WERI-Rb-1 (cell line): ENCODE data around the gene COMTD1.
"Not testable (repeated sequence)": the region's sequence is repeated elsewhere in the genome, so short reads cannot be mapped to it uniquely, and the experiment has no call there.

Experiments used
- DNase-seq: peaks from one replicate; pipeline ENCODE4 v3.0.0-alpha.2; 2020
- H3K27ac ChIP-seq: fragments of 250-450 bp; sonication (Bioruptor Pico); 2 replicates; pipeline ENCODE4 v1.5.1; 2020; ENCODE audit warnings: mild to moderate bottlenecking, moderate library complexity
- H3K27me3 ChIP-seq: fragments of 250-450 bp; sonication (Bioruptor Pico); 2 replicates; pipeline ENCODE4 v1.5.1; 2021; ENCODE audit warnings: mild to moderate bottlenecking, low read depth, moderate library complexity; ENCODE audit not compliant: insufficient read depth, severe bottlenecking
- H3K36me3 ChIP-seq: fragments of 250-450 bp; sonication (Bioruptor Pico); 2 replicates; pipeline ENCODE4 v1.5.1; 2020; ENCODE audit warnings: mild to moderate bottlenecking, moderate library complexity
- H3K4me3 ChIP-seq: 2 replicates; pipeline ENCODE4 v1.5.1; 2011; ENCODE audit warnings: low read depth, mild to moderate bottlenecking, control low read depth, low read length
- H3K9me3 ChIP-seq: fragments of 250-450 bp; sonication (Bioruptor Pico); 2 replicates; pipeline ENCODE4 v1.5.1; 2021; ENCODE audit warnings: mild to moderate bottlenecking, moderate library complexity; ENCODE audit not compliant: severe bottlenecking
- CTCF ChIP-seq: IDR thresholded peaks from 2 replicates; pipeline ENCODE4 v1.5.1; 2011; ENCODE audit warnings: low read depth, mild to moderate bottlenecking, control low read depth, inconsistent platforms, low read length

COMTD1 gene

DNA sequence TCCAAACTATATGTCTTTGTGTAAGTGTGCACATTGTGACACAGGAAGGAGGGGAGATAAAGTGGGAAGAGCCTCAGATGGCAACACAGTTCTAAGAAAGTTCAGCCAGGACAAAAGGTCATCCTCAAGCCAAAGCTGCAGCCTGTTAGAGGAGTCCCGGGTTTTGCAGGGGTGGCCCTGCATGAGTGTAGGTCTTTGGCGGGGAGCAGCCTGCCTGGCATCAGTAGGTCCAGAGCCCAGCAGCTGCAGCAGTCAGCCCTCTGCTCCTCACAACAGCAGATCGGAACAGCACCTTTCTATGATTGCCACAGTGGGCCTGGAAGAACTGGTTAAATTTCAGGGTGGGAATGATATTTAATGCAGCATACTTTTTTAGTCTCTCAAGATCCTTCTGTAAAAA, 38.7 kb downstream of the COMTD1 start:
- Histone ChIP-seq H3K27ac (no peak overlapping the region), H3K36me3 (no peaks in the 10 kb centered on the region), H3K27me3 (no peaks in the 10 kb centered on the region), H3K9me3 (no peaks in the 10 kb centered on the region), H3K4me3 (no peak overlapping the region)
- no peak for DNase-seq
- no peak for TF ChIP-seq CTCF

GRCh38 chr10:75195035-75195763, 40.6 kb downstream of the COMTD1 start:
- H3K9me3 ChIP-seq: no peaks in the 10 kb centered on the region
- no peak overlapping the region for H3K27ac ChIP-seq
- no peaks in the 10 kb centered on the region for H3K36me3 ChIP-seq
- no peak overlapping the region for H3K4me3 ChIP-seq
- TF ChIP-seq CTCF: no peak
- DNase-seq: no peak
- H3K27me3 ChIP-seq: no peaks in the 10 kb centered on the region

DNA sequence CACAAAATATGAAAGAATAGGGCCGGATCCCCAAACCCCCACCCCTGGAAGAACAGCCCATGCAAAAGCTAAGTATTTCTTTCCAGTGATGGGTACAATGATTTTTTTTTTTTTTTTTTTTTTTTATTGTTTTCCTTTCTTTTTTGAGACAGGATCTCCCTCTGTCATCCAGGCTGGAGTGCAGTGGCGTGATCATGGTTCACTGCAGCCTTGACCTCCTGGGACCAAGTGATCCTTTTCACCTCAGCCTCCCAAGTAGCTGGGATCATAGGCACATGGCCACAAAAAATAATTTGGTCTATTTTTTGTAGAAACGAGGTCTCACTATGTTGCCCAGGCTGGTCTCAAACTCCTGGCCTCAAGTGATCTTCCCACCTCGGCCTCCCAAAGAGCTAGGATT, 41.1 kb downstream of the COMTD1 start:
- not testable (repeated sequence) for DNase-seq, H3K36me3 ChIP-seq, H3K27ac ChIP-seq, H3K9me3 ChIP-seq, H3K4me3 ChIP-seq, H3K27me3 ChIP-seq

GRCh38 chr10:75191821-75192568, 43.8 kb downstream of the COMTD1 start:
- Histone ChIP-seq H3K36me3 (no peaks in the 10 kb centered on the region), H3K9me3 (no peaks in the 10 kb centered on the region), H3K4me3 (no peak overlapping the region), H3K27me3 (no peaks in the 10 kb centered on the region), H3K27ac (no peak overlapping the region)
- no peak for TF ChIP-seq CTCF
- no peak for DNase-seq

DNA sequence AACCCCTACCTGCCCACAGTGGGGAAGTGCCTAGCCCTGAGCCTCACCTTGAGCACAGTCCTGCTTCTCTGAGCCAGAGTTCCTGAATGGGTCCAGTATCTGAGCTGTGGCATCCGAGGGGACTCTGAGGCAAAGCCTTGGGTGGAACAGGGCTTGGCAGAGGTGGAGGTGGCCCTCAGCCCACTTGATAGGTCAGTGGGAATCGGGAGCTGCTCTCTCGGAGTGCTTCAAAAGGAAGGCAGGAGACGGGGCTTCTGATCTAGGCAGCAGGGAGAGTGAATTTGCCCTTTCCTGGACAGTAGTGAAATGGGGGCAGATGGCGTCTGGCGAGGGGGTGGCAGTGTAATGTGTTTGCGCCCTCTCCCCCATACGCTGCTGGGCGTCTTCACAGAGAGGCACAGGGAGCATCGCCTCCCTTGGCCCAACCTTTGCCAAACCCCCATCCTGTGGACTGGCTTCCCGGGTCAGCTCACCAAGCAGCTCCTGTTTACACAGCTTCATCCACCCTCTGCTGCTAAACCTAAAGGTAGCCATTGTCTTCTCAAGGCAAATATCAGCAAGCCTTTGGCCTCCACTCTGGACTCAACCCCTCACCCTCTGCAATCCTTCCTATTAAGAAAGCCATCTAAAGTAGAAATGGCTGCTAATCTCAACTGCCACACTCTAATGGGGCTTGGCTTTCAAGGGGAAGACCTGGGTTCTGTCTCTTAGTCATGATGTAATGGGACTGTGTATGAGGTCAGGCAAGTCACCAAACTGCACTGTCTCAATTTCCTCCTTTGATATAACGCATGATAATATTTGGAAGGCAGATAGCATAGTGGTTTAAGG, 46.3 kb downstream of the COMTD1 start:
- Histone ChIP-seq H3K27me3 (no peaks in the 10 kb centered on the region), H3K4me3 (no peak overlapping the region), H3K27ac (no peak overlapping the region), H3K9me3 (no peaks in the 10 kb centered on the region), H3K36me3 (no peaks in the 10 kb centered on the region)
- no peak for TF ChIP-seq CTCF
- no peak for DNase-seq

- not testable (repeated sequence) for DNase-seq, H3K27me3 ChIP-seq, H3K9me3 ChIP-seq, H3K4me3 ChIP-seq, H3K36me3 ChIP-seq, H3K27ac ChIP-seq
These were observed 47.2 kb downstream of the COMTD1 start for GRCh38 chr10:75188522-75188921.
